Measurements from ENCODE around the gene HRAS.

GRCh38 chr11:486189-486588 is 49.2 kb downstream of the HRAS start:
- TF ChIP-seq CTCF (IDR thresholded peaks at IDR 0.05; ENCODE audit: low read depth, low read length, missing input control) (no peak), EGR1 (IDR thresholded peaks at IDR 0.05; ENCODE audit: low read depth in 2 of 2) (no peak), MAX (IDR thresholded peaks at IDR 0.05) (no peak), GABPA (IDR thresholded peaks at IDR 0.05 in 1 of 2, conservative IDR thresholded peaks at IDR 0.05 in 1 of 2) (no peak), YY1 (IDR thresholded peaks at IDR 0.05) (no peak), HNF4G (IDR thresholded peaks at IDR 0.05) (no peak), RAD21 (IDR thresholded peaks at IDR 0.05) (no peak)

Measured in liver (tissue), 3 donors.